ENCODE results near the gene PTPRG. TPM values are rescaled to one million over a fixed set of nuclear protein-coding genes. Genes with fewer than 3 reads are reported as not detected.

PTPRG gene
- total and polyA plus RNA-seq, 2 donors (not counting 3 experiments of a cell fraction or from before 2014, with no cell fraction given), result 8.9 to 39.1 TPM

DNA sequence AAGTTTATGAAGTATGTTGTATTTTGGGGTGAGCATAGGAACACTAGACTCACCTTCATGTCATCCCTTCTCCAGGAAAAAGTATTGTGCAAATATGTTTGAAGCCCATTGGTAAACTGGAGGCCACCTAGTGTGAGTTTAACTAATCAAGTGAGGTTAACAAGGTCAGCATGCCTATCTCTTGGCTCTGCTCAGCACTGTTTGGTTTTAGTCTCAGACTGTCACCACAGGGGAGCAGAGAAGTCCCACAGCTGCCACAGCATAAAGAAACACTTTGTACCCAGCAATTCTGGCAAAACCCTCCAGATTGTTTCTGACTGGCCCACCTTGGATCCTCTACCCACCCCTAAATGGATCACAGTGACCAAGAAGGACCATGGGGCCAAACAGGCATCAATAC, 659.2 kb downstream of the PTPRG start:
- Histone ChIP-seq H3K79me2 (ENCODE audit: control insufficient read depth, insufficient read depth, low read length) (no peaks in the 10 kb centered on the region), H3K4me3 (replicated peaks in 1 of 3; ENCODE audit: insufficient read depth in 1 of 3, low read depth in 1 of 3, low read length in 3 of 3) (no peak overlapping the region), H3K9me3 (replicated peaks; ENCODE audit: control insufficient read depth, insufficient read depth, low read length) (no peaks in the 10 kb centered on the region), H3K4me1 (ENCODE audit: control insufficient read depth, extremely low read depth, insufficient read depth, low read length) (no peaks in the 10 kb centered on the region), H3K27ac (ENCODE audit: insufficient read depth, low read depth, low read length) (no peak overlapping the region), H3K27me3 (ENCODE audit: control insufficient read depth in 2 of 2, insufficient read depth in 2 of 2, low read length in 2 of 2) (no peaks in the 10 kb centered on the region), H3K9me1 (replicated peaks; ENCODE audit: control insufficient read depth, extremely low read depth, insufficient read depth, low read length) (peaks cover 3% of the 10 kb centered on the region), H3K36me3 (ENCODE audit: control insufficient read depth in 2 of 2, extremely low read depth in 1 of 2, insufficient read depth in 2 of 2, low read length in 2 of 2) (no peaks in the 10 kb centered on the region), H2AFZ (ENCODE audit: low read depth, low read length) (no peak overlapping the region), H4K20me1 (replicated peaks; ENCODE audit: control insufficient read depth, extremely low read depth, insufficient read depth, low read length) (no peaks in the 10 kb centered on the region), H3K4me2 (ENCODE audit: insufficient read depth, low read length) (no peak overlapping the region), H3K9ac (replicated peaks; ENCODE audit: extremely low read depth, insufficient read depth, low read length) (no peak overlapping the region)
- POLR2A ChIA-PET, result no interaction called here
- BruUV-seq (replicated peaks), result no TSS peak
- intact Hi-C loops (cut with micrococcal nuclease), result no loop called here
- dilution Hi-C loops (cut with MboI; ENCODE audit: extremely low pct_ligation_motif_present, low sequenced_read_pairs), result no loop called here
- CTCF ChIA-PET, result interaction anchor here (1.0 kb wide), 1 partner anchor 315 kb away, joined by 3 read pairs; no protein-coding TSS in a partner anchor
- DNase-seq (ENCODE audit: low read depth, low spot score) (no peak), FAIRE-seq (no peak)
- TF ChIP-seq MYC (IDR thresholded peaks at IDR 0.05; ENCODE audit: low read depth, low read length), result no peak
- TF ChIP-seq, protein P1, sequence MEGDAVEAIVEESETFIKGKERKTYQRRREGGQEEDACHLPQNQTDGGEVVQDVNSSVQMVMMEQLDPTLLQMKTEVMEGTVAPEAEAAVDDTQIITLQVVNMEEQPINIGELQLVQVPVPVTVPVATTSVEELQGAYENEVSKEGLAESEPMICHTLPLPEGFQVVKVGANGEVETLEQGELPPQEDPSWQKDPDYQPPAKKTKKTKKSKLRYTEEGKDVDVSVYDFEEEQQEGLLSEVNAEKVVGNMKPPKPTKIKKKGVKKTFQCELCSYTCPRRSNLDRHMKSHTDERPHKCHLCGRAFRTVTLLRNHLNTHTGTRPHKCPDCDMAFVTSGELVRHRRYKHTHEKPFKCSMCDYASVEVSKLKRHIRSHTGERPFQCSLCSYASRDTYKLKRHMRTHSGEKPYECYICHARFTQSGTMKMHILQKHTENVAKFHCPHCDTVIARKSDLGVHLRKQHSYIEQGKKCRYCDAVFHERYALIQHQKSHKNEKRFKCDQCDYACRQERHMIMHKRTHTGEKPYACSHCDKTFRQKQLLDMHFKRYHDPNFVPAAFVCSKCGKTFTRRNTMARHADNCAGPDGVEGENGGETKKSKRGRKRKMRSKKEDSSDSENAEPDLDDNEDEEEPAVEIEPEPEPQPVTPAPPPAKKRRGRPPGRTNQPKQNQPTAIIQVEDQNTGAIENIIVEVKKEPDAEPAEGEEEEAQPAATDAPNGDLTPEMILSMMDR (IDR thresholded peaks at IDR 0.05; ENCODE audit: extremely low read depth in 1 of 2, insufficient read depth in 1 of 2, low read depth in 1 of 2, low read length in 2 of 2), result no peak
- no peak for TF ChIP-seq POLR2AphosphoS5 (IDR thresholded peaks at IDR 0.05; ENCODE audit: insufficient read depth, low read depth, low read length)
- TF ChIP-seq FOS (IDR thresholded peaks at IDR 0.05; ENCODE audit: borderline replicate concordance, insufficient read depth, low read length), result no peak
- TF ChIP-seq POLR2A (IDR thresholded peaks at IDR 0.05; ENCODE audit: low read depth, low read length), result no peak
- no peak for TF ChIP-seq JUN (IDR thresholded peaks at IDR 0.05; ENCODE audit: borderline replicate concordance, insufficient read depth, insufficient read length, low read depth)
- TF ChIP-seq MAX (IDR thresholded peaks at IDR 0.05; ENCODE audit: insufficient read depth, insufficient read length), result no peak
- no peak for TF ChIP-seq EZH2 (IDR thresholded peaks at IDR 0.05; ENCODE audit: borderline replicate concordance, low read depth, low read length, severe bottlenecking)
- TF ChIP-seq GATA2 (IDR thresholded peaks at IDR 0.05; ENCODE audit: insufficient read depth, insufficient read length, low read depth, low read length), result no peak
